Central memory CD8-positive, alpha-beta T cell (primary cell): ENCODE results near the gene AMIGO1.

Experiments used
- ATAC-seq: fragments of 150-1000 bp; cut with Tn5 transposase; replicated peaks from 2 replicates; pipeline ENCODE4 v1.10.0; 2022; ENCODE audit warnings: mild to moderate bottlenecking, moderate FRiP score, moderate number of reproducible peaks; ENCODE audit not compliant: poor library complexity, severe bottlenecking; ENCODE audit errors: extremely low read depth
- DNase-seq, 2 donors: peaks; one replicate each; pipeline ENCODE4 v3.0.0; 2021; ENCODE audit warnings: low spot score in 2 of 2
- H3K27ac Mint-ChIP-seq: one replicate; pipeline ENCODE4 v1.8.0; 2022; ENCODE audit warnings: low read depth, mild to moderate bottlenecking, moderate library complexity, mixed read lengths
- H3K27me3 Mint-ChIP-seq: one replicate; pipeline ENCODE4 v1.8.0; 2022; ENCODE audit warnings: mixed read lengths
- H3K36me3 Mint-ChIP-seq: one replicate; pipeline ENCODE4 v1.8.0; 2022; ENCODE audit warnings: mild to moderate bottlenecking, moderate library complexity, mixed read lengths; ENCODE audit not compliant: insufficient read depth
- H3K4me1 Mint-ChIP-seq: one replicate; pipeline ENCODE4 v1.8.0; 2022; ENCODE audit warnings: mixed read lengths
- H3K4me3 Mint-ChIP-seq: one replicate; pipeline ENCODE4 v1.8.0; 2022; ENCODE audit warnings: mild to moderate bottlenecking, moderate library complexity, mixed read lengths
- H3K9me3 Mint-ChIP-seq: one replicate; pipeline ENCODE4 v1.8.0; 2022; ENCODE audit warnings: mixed read lengths

The AMIGO1 gene

DNA sequence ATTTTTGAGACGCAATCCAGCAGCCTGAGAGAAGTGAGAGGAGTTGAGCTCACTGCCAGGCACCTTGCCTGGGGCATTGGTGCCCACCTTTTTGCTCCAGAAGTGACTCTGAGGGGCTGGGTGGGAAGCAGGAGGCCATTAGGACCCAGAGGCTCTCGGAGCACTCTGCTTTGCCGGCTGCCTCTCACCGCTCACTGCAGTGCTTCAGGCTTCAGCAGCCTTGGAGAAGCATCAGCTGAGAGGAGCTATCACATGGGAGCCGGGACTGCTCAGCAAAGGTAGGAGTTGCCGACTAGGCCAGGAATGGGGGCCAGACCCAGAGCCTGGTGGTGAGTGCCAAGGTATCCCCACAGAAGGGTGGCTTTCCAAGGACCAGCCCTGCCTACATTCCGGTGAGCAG lies 30.1 kb upstream of the AMIGO1 start, which contains the start of gene GPR61:
GPR61 (plus strand) TSS at position 197 of the 400 bp plus-strand sequence. CDS start 3,151 bp downstream, outside the sequence.
- DNase-seq = no peak
- no peaks in the 10 kb centered on the region for H3K4me1 Mint-ChIP-seq
- peaks cover 2% of the 10 kb centered on the region for H3K36me3 Mint-ChIP-seq
- ATAC-seq = no peak
- H3K27me3 Mint-ChIP-seq = no peaks in the 10 kb centered on the region
- H3K9me3 Mint-ChIP-seq = no peaks in the 10 kb centered on the region
- H3K27ac Mint-ChIP-seq = no peak within 1 kb of the TSS
- H3K4me3 Mint-ChIP-seq = no peak within 1 kb of the TSS

GRCh38 chr1:109538827-109539555 lies 29.5 kb upstream of the AMIGO1 start:
- H3K9me3 Mint-ChIP-seq = no peaks in the 10 kb centered on the region
- no peak for DNase-seq
- H3K4me1 Mint-ChIP-seq = no peaks in the 10 kb centered on the region
- H3K27me3 Mint-ChIP-seq = no peaks in the 10 kb centered on the region
- H3K36me3 Mint-ChIP-seq = peaks cover 2% of the 10 kb centered on the region
- no peak overlapping the region for H3K4me3 Mint-ChIP-seq
- no peak for ATAC-seq
- H3K27ac Mint-ChIP-seq = no peak overlapping the region

GRCh38 chr1:109537450-109538178 lies 28.1 kb upstream of the AMIGO1 start:
- Mint-ChIP-seq H3K36me3 (peaks cover 2% of the 10 kb centered on the region), H3K27ac (no peak overlapping the region), H3K4me1 (peaks cover 4% of the 10 kb centered on the region), H3K9me3 (no peaks in the 10 kb centered on the region), H3K27me3 (no peaks in the 10 kb centered on the region), H3K4me3 (no peak overlapping the region)
- DNase-seq = no peak
- no peak for ATAC-seq

DNA sequence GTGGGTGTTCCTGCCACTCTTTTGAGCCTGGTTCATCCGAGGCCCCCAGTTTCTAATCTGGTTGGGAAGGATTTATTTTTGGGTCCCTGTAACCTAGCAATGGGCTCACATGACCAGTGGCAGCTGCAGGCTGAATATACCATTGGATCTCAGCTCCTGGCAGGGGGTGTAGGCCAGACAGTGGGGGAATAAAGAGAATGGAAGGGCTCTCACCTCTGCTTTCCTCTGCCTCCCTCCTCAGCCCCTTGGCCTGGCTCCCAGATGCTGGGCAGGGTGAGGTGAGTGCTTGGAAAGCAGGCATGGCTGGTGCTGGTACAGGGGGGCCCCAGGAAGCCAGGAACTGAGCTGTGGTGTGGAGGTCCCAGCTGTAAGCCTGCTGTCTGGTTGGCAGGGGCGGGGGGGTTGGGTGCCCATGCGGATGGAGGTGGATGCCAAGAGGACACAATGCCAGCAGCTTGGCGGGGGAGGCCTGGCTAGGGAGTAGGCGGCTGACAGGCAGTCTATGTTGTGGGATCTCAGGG lies 26.5 kb upstream of the AMIGO1 start:
- peaks cover 2% of the 10 kb centered on the region for H3K36me3 Mint-ChIP-seq
- H3K9me3 Mint-ChIP-seq = no peaks in the 10 kb centered on the region
- no peak overlapping the region for H3K27ac Mint-ChIP-seq
- H3K27me3 Mint-ChIP-seq = no peaks in the 10 kb centered on the region
- no peak for ATAC-seq
- DNase-seq = no peak
- no peak overlapping the region for H3K4me3 Mint-ChIP-seq
- H3K4me1 Mint-ChIP-seq = peaks cover 13% of the 10 kb centered on the region

GRCh38 chr1:109535481-109535880 lies 26.0 kb upstream of the AMIGO1 start:
- Mint-ChIP-seq H3K4me1 (peaks cover 18% of the 10 kb centered on the region), H3K9me3 (no peaks in the 10 kb centered on the region), H3K27me3 (no peaks in the 10 kb centered on the region), H3K36me3 (peaks cover 2% of the 10 kb centered on the region), H3K27ac (no peak overlapping the region), H3K4me3 (no peak overlapping the region)
- ATAC-seq (no peak), DNase-seq (no peak)

GRCh38 chr1:109534307-109534858 lies 24.9 kb upstream of the AMIGO1 start:
- H3K36me3 Mint-ChIP-seq = peaks cover 4% of the 10 kb centered on the region
- no peaks in the 10 kb centered on the region for H3K27me3 Mint-ChIP-seq
- no peak overlapping the region for H3K27ac Mint-ChIP-seq
- H3K4me3 Mint-ChIP-seq = no peak overlapping the region
- DNase-seq = no peak
- H3K4me1 Mint-ChIP-seq = peaks cover 18% of the 10 kb centered on the region
- no peak for ATAC-seq
- H3K9me3 Mint-ChIP-seq = no peaks in the 10 kb centered on the region

DNA sequence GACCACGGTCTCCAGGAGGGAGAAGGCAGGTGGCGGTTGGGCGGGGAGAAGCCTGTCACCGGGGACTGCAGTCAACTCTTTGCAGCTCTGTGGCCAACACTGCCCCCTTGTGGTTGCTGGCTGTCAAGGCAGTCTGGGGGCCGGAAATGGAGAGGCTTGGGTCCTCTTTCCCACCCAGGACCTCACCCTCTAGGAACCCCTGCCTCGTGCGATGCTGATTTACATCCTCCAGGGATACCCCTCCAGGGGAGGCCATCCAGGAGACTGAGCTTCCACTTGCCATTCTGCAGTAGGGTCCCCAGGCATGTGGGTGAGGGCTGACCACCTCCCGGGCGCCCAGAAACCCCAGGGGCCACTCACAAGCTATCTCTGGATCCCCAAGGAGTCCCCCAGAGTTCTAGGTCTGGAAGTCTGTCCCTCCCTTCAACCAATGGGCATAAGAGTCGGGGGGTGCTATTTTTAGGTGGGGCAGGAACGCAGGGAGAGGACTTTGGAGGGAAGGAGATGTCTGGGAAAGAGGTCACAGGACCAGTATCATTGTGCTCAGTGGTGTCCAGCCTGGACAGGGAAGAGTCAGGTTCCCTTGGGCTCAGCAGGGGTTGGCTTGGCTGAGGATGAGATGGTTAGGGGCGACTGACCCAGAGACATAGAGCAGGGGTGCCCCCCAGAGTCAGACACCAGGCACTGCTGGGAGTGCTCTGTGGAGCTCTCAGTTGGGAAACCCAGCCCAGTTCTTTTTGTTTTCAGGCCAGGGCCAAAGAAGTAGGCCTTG lies 23.0 kb upstream of the AMIGO1 start:
- ATAC-seq (peak; percentile 87), DNase-seq (peak; percentile 84 to 94)
- Mint-ChIP-seq H3K27ac (peak overlapping the region; percentile 78), H3K4me1 (peaks cover 18% of the 10 kb centered on the region), H3K36me3 (peaks cover 2% of the 10 kb centered on the region), H3K27me3 (peaks cover 6% of the 10 kb centered on the region), H3K9me3 (no peaks in the 10 kb centered on the region), H3K4me3 (peak overlapping the region; percentile 77)

GRCh38 chr1:109531826-109532364 lies 22.4 kb upstream of the AMIGO1 start:
- no peak for DNase-seq
- Mint-ChIP-seq H3K4me1 (peaks cover 18% of the 10 kb centered on the region), H3K27ac (peak overlapping the region; percentile 78), H3K36me3 (peaks cover 2% of the 10 kb centered on the region), H3K9me3 (no peaks in the 10 kb centered on the region), H3K27me3 (peaks cover 9% of the 10 kb centered on the region), H3K4me3 (peak overlapping the region; percentile 77)
- ATAC-seq = no peak

DNA sequence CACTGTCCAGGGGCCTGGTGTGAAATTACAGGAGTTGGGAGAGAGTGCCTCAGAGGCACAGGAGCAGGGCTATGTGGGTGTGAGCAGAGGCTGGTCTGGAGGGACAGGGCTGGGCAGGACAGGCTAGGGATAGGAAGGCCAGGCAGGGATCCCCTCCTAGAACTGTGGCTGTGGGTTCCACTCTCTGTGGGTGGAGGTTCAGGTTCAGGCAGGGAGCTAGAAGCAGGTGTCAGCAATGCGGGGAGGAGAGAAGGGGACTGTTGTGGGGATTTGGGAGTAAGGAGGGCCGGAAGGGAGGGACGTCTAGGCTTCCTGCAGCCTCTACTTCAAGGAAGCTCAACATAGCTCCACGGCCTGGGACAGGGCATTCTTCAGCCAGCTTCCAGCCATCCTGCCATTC lies 21.9 kb upstream of the AMIGO1 start:
- peaks cover 2% of the 10 kb centered on the region for H3K36me3 Mint-ChIP-seq
- peaks cover 9% of the 10 kb centered on the region for H3K27me3 Mint-ChIP-seq
- no peak for ATAC-seq
- no peak for DNase-seq
- peaks cover 18% of the 10 kb centered on the region for H3K4me1 Mint-ChIP-seq
- H3K4me3 Mint-ChIP-seq = peak overlapping the region; percentile 31
- no peaks in the 10 kb centered on the region for H3K9me3 Mint-ChIP-seq
- H3K27ac Mint-ChIP-seq = peak overlapping the region; percentile 49

DNA sequence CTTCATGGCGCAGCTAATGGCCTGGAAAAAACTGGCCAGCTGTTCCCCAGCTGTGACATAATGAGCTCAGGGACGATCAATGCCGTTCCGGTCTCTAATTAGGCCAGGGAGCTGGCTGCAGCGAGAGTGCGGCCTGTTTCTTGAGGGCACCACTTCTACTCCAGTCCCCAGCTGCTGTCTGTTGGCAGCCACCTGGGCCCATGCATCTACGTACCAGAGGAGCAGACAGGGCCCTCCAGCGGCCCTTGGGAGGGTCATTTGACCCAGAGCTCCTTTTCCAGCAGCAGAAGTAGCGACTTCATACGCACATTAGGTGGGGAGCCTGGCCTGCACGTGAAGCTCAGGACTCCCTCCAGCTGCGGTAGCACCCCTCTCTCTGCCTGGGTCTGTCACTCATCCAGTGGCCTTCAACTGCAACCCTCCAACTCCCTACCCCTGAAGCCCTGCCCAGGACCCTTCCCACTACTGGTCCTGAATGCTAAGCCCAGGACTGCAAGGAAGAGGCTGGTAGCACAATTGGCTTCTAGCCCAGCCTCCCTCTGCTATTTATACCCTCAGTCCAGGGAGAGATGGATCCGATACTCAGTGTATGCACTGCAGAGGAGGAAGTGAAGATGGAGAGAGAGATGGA lies 21.0 kb upstream of the AMIGO1 start:
- ATAC-seq = no peak

DNA sequence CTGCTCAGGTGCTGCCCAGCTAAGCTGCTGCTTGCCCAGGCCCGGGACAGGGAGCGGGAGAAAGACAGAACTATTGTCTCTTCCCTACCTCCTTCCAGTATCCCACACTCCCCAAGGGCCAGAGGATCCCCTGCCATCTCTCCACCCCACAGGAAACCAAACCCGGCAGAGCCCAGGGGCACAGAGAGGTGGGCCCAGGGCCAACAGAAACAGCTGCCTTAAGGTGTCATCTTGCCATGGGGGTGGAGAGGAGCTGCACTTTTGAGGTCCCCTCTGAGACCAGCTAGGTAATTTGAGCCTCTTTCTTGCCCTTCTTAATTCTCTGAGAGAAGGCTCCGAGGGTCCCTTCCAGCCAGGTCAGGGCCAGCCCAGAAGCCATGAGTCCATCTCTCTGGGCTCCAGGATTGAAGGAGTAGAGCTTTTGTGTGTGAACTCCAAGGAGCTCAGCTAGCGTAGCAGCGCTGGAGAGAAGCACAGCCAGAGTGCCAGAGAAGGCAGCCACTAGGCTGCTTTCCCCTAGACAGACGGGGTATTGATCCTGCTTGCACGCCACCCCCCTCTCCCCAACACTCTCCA lies 20.4 kb upstream of the AMIGO1 start:
- H3K9me3 Mint-ChIP-seq = no peaks in the 10 kb centered on the region
- H3K27ac Mint-ChIP-seq = no peak overlapping the region
- peaks cover 2% of the 10 kb centered on the region for H3K36me3 Mint-ChIP-seq

More for the DNA sequence above, 21.0 kb upstream of the AMIGO1 start:
- peaks cover 9% of the 10 kb centered on the region for H3K27me3 Mint-ChIP-seq
- no peaks in the 10 kb centered on the region for H3K9me3 Mint-ChIP-seq
- peak overlapping the region; percentile 31 for H3K4me3 Mint-ChIP-seq
- no peak for DNase-seq
- H3K36me3 Mint-ChIP-seq = peaks cover 2% of the 10 kb centered on the region
- H3K27ac Mint-ChIP-seq = peak overlapping the region; percentile 49
- H3K4me1 Mint-ChIP-seq = peaks cover 18% of the 10 kb centered on the region

More for the DNA sequence above, 20.4 kb upstream of the AMIGO1 start:
- H3K27me3 Mint-ChIP-seq = peaks cover 9% of the 10 kb centered on the region
- ATAC-seq = no peak
- H3K4me1 Mint-ChIP-seq = peaks cover 18% of the 10 kb centered on the region
- no peak overlapping the region for H3K4me3 Mint-ChIP-seq
- DNase-seq = peak in 1 of 2 donors; percentile 9
